ENCODE results near the gene MYL7.

DNA sequence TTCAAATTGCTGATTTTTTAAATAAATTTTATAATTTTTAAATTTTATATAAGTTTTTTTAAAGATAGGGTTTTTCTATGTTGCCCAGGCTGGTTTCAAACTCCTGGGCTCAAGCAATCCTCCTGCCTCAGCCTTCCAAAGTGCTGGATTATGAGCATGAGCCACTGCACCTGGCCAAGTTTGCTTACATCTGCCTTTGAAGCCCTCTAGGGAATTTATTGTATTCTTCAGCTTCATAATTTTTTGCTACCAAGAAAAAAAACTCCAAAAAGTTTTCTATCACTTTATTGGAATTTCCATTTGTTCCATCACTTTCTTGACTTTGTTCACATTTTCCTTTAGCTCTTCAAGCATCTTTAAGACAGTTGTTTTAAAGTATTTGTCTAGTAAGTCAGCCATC lies 14.0 kb downstream of the MYL7 start:
- TF ChIP-seq CTCF (conservative IDR thresholded peaks at IDR 0.05; ENCODE audit: low read depth, low read length) (no peak), MXI1 (IDR thresholded peaks at IDR 0.05; ENCODE audit: borderline replicate concordance, low read depth, low read length) (no peak), SMC3 (IDR thresholded peaks at IDR 0.05; ENCODE audit: low read depth, low read length) (no peak), ELK1 (IDR thresholded peaks at IDR 0.05; ENCODE audit: borderline replicate concordance, low read depth, low read length) (no peak)
